ENCODE results near the gene RPL9.
A peak's percentile ranks its signal among the peaks of the same experiment; 100 is the strongest.
"Not testable (repeated sequence)": the region's sequence is repeated elsewhere in the genome, so short reads cannot be mapped to it uniquely, and the experiment has no call there.

The RPL9 gene

GRCh38 chr4:39458505-39459300 lies at the start of gene RPL9, which contains the start of gene LIAS:
Gene RPL9 (minus strand): TSS chr4:39458922. CDS start chr4:39458439, 483 bp downstream.
Gene LIAS (plus strand): TSS chr4:39459056. CDS start chr4:39459118, 62 bp downstream.
- DNase-seq, result peak; percentile 100

GRCh38 chr4:39505581-39505980 lies 46.9 kb upstream of the RPL9 start:
- DNase-seq, result no peak

GRCh38 chr4:39504538-39504937 lies 45.8 kb upstream of the RPL9 start:
- DNase-seq, result no peak

- DNase-seq, result not testable (repeated sequence)
These were observed 43.9 kb upstream of the RPL9 start for GRCh38 chr4:39502664-39503035.

GRCh38 chr4:39502019-39502663 lies 43.4 kb upstream of the RPL9 start:
- DNase-seq, result no peak

GRCh38 chr4:39498727-39499020 lies 40.0 kb upstream of the RPL9 start:
- no peak for DNase-seq

GRCh38 chr4:39497909-39498726 lies 39.4 kb upstream of the RPL9 start:
- DNase-seq, result no peak

- DNase-seq, result peak; percentile 41
These were observed 36.9 kb upstream of the RPL9 start for GRCh38 chr4:39495446-39496213.

- no peak for DNase-seq
These were observed 35.6 kb upstream of the RPL9 start for GRCh38 chr4:39494354-39494753.

GRCh38 chr4:39490322-39490721 lies 31.6 kb upstream of the RPL9 start:
- DNase-seq, result no peak

GRCh38 chr4:39486221-39486804 lies 27.6 kb upstream of the RPL9 start:
- DNase-seq, result no peak

- DNase-seq, result no peak
These were observed 26.0 kb upstream of the RPL9 start for GRCh38 chr4:39484582-39485272.

GRCh38 chr4:39480902-39481695 lies 22.4 kb upstream of the RPL9 start:
- no peak for DNase-seq

GRCh38 chr4:39480251-39480650 lies 21.5 kb upstream of the RPL9 start:
- DNase-seq, result no peak

GRCh38 chr4:39476187-39476895 lies 17.6 kb upstream of the RPL9 start:
- DNase-seq, result no peak

- no peak for DNase-seq
These were observed 13.7 kb upstream of the RPL9 start for GRCh38 chr4:39472396-39472795.

GRCh38 chr4:39470402-39470801 lies 11.7 kb upstream of the RPL9 start:
- no peak for DNase-seq

GRCh38 chr4:39469429-39470077 lies 10.8 kb upstream of the RPL9 start:
- peak; percentile 96 for DNase-seq

GRCh38 chr4:39467464-39467863 lies 8.7 kb upstream of the RPL9 start:
- no peak for DNase-seq

GRCh38 chr4:39466747-39467146 lies 8.0 kb upstream of the RPL9 start:
- DNase-seq, result peak; percentile 51

Measured in DMS53 (cell line).